A673 (cell line): Measurements from ENCODE around the gene SLC26A6. TPM values are rescaled to one million over a fixed set of nuclear protein-coding genes. Genes with fewer than 3 reads are reported as not detected.

Experiments used
- BruUV-seq: library from RNA; stranded (reverse); fragments of 400-500 nt; replicated peaks from 2 replicates; lab custom pipeline; 2021; lab: Mats Ljungman, UMichigan
- CTCF ChIA-PET: fragments of 300-600 bp; sonication (Branson Sonifier 250); formaldehyde crosslinking; loops from one replicate; lab custom pipeline; 2022; ENCODE audit warnings: antibody characterized with exemption; lab: Charles Lee
- POLR2A ChIA-PET: fragments of 300-600 bp; sonication (Branson Sonifier 250); formaldehyde crosslinking; loops from one replicate; lab custom pipeline; 2022; ENCODE audit warnings: antibody characterized with exemption; ENCODE audit not compliant: low non-redundant PET; lab: Charles Lee
- DNase-seq: peaks from one replicate; pipeline ENCODE4 v3.0.0-alpha.2; 2015; ENCODE audit warnings: low spot score
- H3K27ac ChIP-seq: fragments of 200-600 bp; sonication (generic); 2 replicates; pipeline ENCODE4 v1.5.1; 2016; ENCODE audit warnings: mixed run types, low read depth, mild to moderate bottlenecking, mixed read lengths, antibody characterized with exemption, low read length; ENCODE audit not compliant: poor library complexity, severe bottlenecking
- H3K27me3 ChIP-seq: fragments of 200-600 bp; sonication (generic); replicated peaks from 2 replicates; pipeline ENCODE4 v1.6.1; 2017; ENCODE audit warnings: mixed run types, low read depth, mild to moderate bottlenecking, mixed read lengths, antibody characterized with exemption, low read length; ENCODE audit not compliant: insufficient read depth, poor library complexity
- H3K36me3 ChIP-seq: fragments of 200-600 bp; sonication (generic); 2 replicates; pipeline ENCODE4 v1.6.1; 2016; ENCODE audit warnings: mixed run types, mild to moderate bottlenecking, mixed read lengths, antibody characterized with exemption, low read length; ENCODE audit not compliant: insufficient read depth, poor library complexity, severe bottlenecking
- H3K4me1 ChIP-seq: fragments of 200-600 bp; sonication (generic); 2 replicates; pipeline ENCODE4 v1.6.1; 2017; ENCODE audit warnings: mixed run types, mild to moderate bottlenecking, mixed read lengths, antibody characterized with exemption, low read length; ENCODE audit not compliant: insufficient read depth, poor library complexity, severe bottlenecking
- H3K4me3 ChIP-seq: fragments of 200-600 bp; sonication (generic); 2 replicates; pipeline ENCODE4 v1.5.1; 2016; ENCODE audit warnings: low read depth, mixed run types, mild to moderate bottlenecking, mixed read lengths, low read length; ENCODE audit not compliant: poor library complexity, severe bottlenecking
- H3K9me3 ChIP-seq: fragments of 200-600 bp; sonication (generic); 2 replicates; pipeline ENCODE4 v1.6.1; 2016; ENCODE audit warnings: mixed run types, low read depth, mild to moderate bottlenecking, mixed read lengths, antibody characterized with exemption, low read length; ENCODE audit not compliant: poor library complexity, severe bottlenecking
- EZH2 ChIP-seq: fragments of 200-600 bp; sonication (generic); IDR thresholded peaks from 2 replicates; pipeline ENCODE4 v1.6.1; 2017; ENCODE audit warnings: borderline replicate concordance, low read depth, mild to moderate bottlenecking, mixed read lengths, antibody characterized with exemption, low read length; ENCODE audit not compliant: poor library complexity, severe bottlenecking
- intact Hi-C: fragments of 100-400 bp; cut with micrococcal nuclease; formaldehyde crosslinking; loops from one replicate; pipeline ENCODE4 v1.10.0; 2022; ENCODE audit not compliant: unreplicated experiment
- total RNA-seq: library from RNA; stranded (reverse); gene quantifications from 2 replicates; pipeline ENCODE4 v1.2.3, GENCODE V29; 2021
- TF ChIP-seq, protein P1 (sequence below): fragments of 300-800, 200-600 bp; sonication (generic); conservative IDR thresholded peaks from 2 replicates; pipeline ENCODE4 v1.5.1; 2017; ENCODE audit warnings: low read depth, mild to moderate bottlenecking, antibody characterized with exemption, low read length, moderate library complexity, mixed read lengths

SLC26A6 gene
- total RNA-seq, 1 experiment from 2014 or later: 12.6 TPM

DNA sequence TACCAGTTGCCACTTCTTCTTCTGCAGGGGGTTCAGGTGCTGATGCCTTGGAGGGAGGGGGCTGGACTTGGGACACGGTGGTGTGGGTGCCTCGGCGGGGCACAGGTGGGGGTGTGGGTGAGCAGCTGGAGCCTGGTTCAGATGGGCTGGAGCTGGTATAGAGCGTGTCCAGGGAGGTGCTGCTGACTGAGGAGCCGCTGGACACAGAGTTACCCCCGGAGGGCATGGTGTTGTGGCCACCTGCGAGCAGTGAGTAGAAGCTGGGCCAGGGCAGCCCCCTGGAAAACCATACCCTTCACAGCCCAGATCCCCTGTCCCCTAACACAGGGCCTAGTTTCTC, 46.2 kb upstream of the SLC26A6 start:
- no peak for DNase-seq
- BruUV-seq: no TSS peak
- intact Hi-C loops: no loop called here
- H3K4me3 ChIP-seq: no peak overlapping the region
- peaks cover 16% of the 10 kb centered on the region for H3K4me1 ChIP-seq
- TF ChIP-seq EZH2: no peak
- TF ChIP-seq, protein P1, sequence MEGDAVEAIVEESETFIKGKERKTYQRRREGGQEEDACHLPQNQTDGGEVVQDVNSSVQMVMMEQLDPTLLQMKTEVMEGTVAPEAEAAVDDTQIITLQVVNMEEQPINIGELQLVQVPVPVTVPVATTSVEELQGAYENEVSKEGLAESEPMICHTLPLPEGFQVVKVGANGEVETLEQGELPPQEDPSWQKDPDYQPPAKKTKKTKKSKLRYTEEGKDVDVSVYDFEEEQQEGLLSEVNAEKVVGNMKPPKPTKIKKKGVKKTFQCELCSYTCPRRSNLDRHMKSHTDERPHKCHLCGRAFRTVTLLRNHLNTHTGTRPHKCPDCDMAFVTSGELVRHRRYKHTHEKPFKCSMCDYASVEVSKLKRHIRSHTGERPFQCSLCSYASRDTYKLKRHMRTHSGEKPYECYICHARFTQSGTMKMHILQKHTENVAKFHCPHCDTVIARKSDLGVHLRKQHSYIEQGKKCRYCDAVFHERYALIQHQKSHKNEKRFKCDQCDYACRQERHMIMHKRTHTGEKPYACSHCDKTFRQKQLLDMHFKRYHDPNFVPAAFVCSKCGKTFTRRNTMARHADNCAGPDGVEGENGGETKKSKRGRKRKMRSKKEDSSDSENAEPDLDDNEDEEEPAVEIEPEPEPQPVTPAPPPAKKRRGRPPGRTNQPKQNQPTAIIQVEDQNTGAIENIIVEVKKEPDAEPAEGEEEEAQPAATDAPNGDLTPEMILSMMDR: no peak
- H3K27ac ChIP-seq: no peak overlapping the region
- no peaks in the 10 kb centered on the region for H3K9me3 ChIP-seq
- ChIA-PET CTCF (no interaction called here), POLR2A (no interaction called here)
- no peaks in the 10 kb centered on the region for H3K27me3 ChIP-seq
- H3K36me3 ChIP-seq: peaks cover 3% of the 10 kb centered on the region

DNA sequence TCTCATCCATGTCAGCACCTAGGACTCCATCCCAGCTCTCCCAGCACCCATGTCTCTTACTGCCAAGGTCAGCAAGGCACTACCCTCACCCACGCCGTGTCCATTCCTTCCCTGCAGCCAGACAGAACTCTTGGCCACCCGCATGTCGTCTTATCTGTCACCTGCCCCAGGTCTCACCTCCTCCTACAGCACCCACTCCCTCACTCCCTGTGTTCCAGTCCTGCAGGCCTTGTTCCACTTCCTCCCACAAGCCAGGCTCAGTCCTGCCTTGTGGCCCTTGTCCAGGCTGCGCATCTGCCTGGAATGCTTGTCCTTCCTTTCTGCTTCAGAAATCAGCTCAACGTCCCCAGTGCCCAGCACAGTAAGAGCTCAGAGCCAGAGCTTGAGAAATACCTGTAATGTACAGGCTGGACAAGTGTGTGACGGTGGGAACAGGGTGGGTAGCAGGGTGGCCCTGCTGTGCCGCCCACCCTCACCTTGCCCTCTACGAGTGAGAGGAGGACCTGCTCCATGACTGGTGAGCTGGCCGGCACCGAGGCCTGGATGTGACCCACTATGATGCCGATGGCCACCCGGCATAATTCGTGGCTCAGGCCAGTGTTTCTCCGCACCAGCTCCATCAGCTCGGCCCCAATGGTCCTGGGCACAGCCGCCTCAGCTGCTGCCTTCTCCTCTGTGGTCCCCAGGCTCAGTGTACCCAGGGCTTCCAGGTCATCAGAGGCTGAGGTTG, 45.7 kb upstream of the SLC26A6 start:
- Histone ChIP-seq H3K27ac (no peak overlapping the region), H3K4me3 (no peak overlapping the region), H3K27me3 (no peaks in the 10 kb centered on the region), H3K36me3 (peaks cover 3% of the 10 kb centered on the region), H3K4me1 (peaks cover 16% of the 10 kb centered on the region), H3K9me3 (no peaks in the 10 kb centered on the region)
- intact Hi-C loops: no loop called here
- DNase-seq: no peak
- TF ChIP-seq EZH2: no peak
- TF ChIP-seq, protein P1: no peak
- CTCF ChIA-PET: no interaction called here
- POLR2A ChIA-PET: no interaction called here
- no TSS peak for BruUV-seq

DNA sequence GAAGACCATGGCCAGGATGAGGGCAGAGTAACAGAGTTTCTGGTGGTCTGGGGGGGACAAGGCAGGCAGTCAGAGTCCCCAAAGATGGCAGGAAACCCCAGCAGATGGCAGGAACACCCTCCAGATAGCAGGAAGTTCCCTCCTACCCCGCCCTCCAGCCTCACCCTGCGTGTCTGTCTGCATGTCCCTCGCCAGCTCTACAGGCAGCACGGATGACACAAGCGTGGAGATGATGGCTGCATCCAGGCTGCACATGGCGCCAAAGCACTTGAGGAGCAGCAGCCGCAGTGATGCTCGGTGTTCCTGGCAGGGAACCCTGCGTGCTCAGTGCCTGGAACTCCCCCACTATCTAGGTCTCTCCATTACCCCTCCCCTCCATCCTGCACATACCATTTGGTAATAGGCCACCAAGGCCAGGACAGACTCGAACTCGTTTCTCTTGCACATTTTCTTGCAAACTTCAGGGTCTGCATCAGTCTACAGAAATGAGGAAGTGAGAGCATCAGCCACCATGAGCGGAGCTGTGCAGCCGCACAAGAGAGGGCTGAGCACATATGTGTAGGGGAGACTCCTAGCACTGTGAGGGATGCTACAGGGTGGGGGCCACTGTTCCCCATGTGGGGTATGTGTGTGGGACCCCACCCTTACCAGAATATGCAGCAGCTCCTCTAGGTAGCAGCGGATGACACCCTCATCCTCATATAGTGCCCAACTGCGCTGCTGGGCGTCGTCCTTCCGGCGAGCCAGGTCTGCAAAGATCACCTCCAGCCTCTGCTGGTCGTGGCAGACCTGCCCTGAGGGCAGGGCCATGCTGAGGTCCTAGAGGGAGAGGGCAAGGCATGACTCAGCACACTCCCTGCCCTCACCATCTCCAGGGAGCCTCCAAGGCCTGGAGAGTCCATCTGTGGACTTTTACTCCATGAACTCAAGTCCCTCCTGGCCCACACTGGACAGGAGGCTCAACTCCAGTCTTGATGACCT, 44.4 kb upstream of the SLC26A6 start:
- TF ChIP-seq, protein P1: no peak
- no peak for TF ChIP-seq EZH2
- CTCF ChIA-PET: interaction anchor here (0.5 kb wide), 1 partner anchor 369 kb away, joined by 7 read pairs; no protein-coding TSS in a partner anchor

More for the DNA sequence above, 44.4 kb upstream of the SLC26A6 start:
- peaks cover 3% of the 10 kb centered on the region for H3K36me3 ChIP-seq
- intact Hi-C loops: no loop called here
- no peaks in the 10 kb centered on the region for H3K9me3 ChIP-seq
- peaks cover 14% of the 10 kb centered on the region for H3K4me1 ChIP-seq
- H3K4me3 ChIP-seq: no peak overlapping the region
- POLR2A ChIA-PET: no interaction called here
- no peak overlapping the region for H3K27ac ChIP-seq
- no peaks in the 10 kb centered on the region for H3K27me3 ChIP-seq
- no TSS peak for BruUV-seq
- no peak for DNase-seq
